Erythroblast (primary cell): ENCODE results near the gene ZSCAN10.

Source experiments
- GATA1 ChIP-seq: IDR thresholded peaks from 2 replicates; pipeline ENCODE4 v1.6.1; 2011; ENCODE audit warnings: low read depth, mild to moderate bottlenecking, control low read depth, low read length, moderate library complexity
- POLR2A ChIP-seq: IDR thresholded peaks from 2 replicates; pipeline ENCODE4 v1.6.1; 2011; ENCODE audit warnings: mild to moderate bottlenecking, low read length

- TF ChIP-seq POLR2A, result no peak
- no peak for TF ChIP-seq GATA1
Measured at GRCh38 chr16:3086596-3087242, 12.4 kb downstream of the ZSCAN10 start.
